Testis (tissue), 3 donors: ENCODE measurements around the gene YPEL3. TPM values are rescaled to one million over a fixed set of nuclear protein-coding genes. Genes with fewer than 3 reads are reported as not detected.
A peak's percentile ranks its signal among the peaks of the same experiment; 100 is the strongest.

ENCODE experiments used
- DNase-seq: peaks from one replicate; pipeline ENCODE4 v3.0.0-alpha.2; 2019
- H3K27ac ChIP-seq, 2 donors: fragments of 200-600 bp; sonication (generic); one replicate each; pipeline ENCODE4 v1.5.1; 2019
- H3K27me3 ChIP-seq: fragments of 200-600 bp; sonication (generic); one replicate; pipeline ENCODE4 v1.5.1; 2019
- H3K36me3 ChIP-seq: fragments of 200-600 bp; sonication (generic); one replicate; pipeline ENCODE4 v1.5.1; 2017; ENCODE audit warnings: low read depth; ENCODE audit errors: missing control alignments
- H3K4me1 ChIP-seq: fragments of 200-600 bp; sonication (generic); one replicate; pipeline ENCODE4 v1.5.1; 2019
- H3K4me3 ChIP-seq, 2 donors: fragments of 200-600 bp; sonication (generic); one replicate each; pipeline ENCODE4 v1.5.1; 2017 to 2019
- H3K9me3 ChIP-seq: fragments of 200-600 bp; sonication (generic); one replicate; pipeline ENCODE4 v1.5.1; 2017
- CTCF ChIP-seq, 3 experiments: fragments of 450-650 bp in 2 of 3; fragments of 200-600 bp in 1 of 3; sonication (generic) in 1 of 3; IDR thresholded peaks; one replicate each; pipeline ENCODE4 v1.5.1; 2016 to 2019; ENCODE audit warnings: antibody characterized with exemption in 3 of 3, mild to moderate bottlenecking in 2 of 3, moderate library complexity in 1 of 3
- POLR2A ChIP-seq: fragments of 450-650 bp; IDR thresholded peaks from one replicate; pipeline ENCODE4 v1.6.1; 2017; ENCODE audit warnings: antibody characterized with exemption, mild to moderate bottlenecking, moderate library complexity
- WGBS, 2 donors: methylation state at CpG; one replicate each; pipeline ENCODE4 v1.1.5; 2018; 5-methylcytosine and 5-hydroxymethylcytosine counted together
- intact Hi-C: fragments of 100-400 bp; cut with DNase I; formaldehyde crosslinking; loops from one replicate; pipeline ENCODE4 v1.15.1; 2023; ENCODE audit warnings: low total_unique reads
- polyA plus RNA-seq: library from polyadenylated mRNA; stranded (reverse); fragments of 350-450 nt; fragmentation: Illumina TruSeq; extraction: RNeasy Lipid Tissue Mini Kit (QIAGEN cat#74804); gene quantifications from one replicate; pipeline ENCODE4 v1.2.3, GENCODE V29; 2014; ENCODE audit warnings: low read depth, low replicate concordance; ENCODE audit not compliant: insufficient read depth
- total RNA-seq, 2 donors: library from RNA; depleted of rRNA; stranded (reverse); fragments of >200 nt; gene quantifications; one replicate each; pipeline ENCODE4 v1.2.3, GENCODE V29; 2016

YPEL3 gene
- total and polyA plus RNA-seq, 3 donors from 2014 or later: 55.3 to 75.3 (median 69.4) TPM

GRCh38 chr16:30060836-30061554 is 35.0 kb downstream of the YPEL3 start:
- TF ChIP-seq POLR2A: no peak
- TF ChIP-seq CTCF (IDR thresholded peaks at IDR 0.05): no peak
- Histone ChIP-seq H3K9me3 (no peaks in the 10 kb centered on the region), H3K27ac (no peak overlapping the region), H3K4me3 (no peak overlapping the region), H3K4me1 (peaks cover 9% of the 10 kb centered on the region), H3K27me3 (no peaks in the 10 kb centered on the region), H3K36me3 (no peaks in the 10 kb centered on the region)
- intact Hi-C loops: no loop called here
- no peak for DNase-seq
- WGBS, 2 donors: 63 to 71% methylated on average over 2 of the region's 2 CpGs

GRCh38 chr16:30060346-30060745 is 35.7 kb downstream of the YPEL3 start:
- intact Hi-C loops: no loop called here

GRCh38 chr16:30054959-30055553 is 41.0 kb downstream of the YPEL3 start:
- 55 to 63% methylated on average over 6 to 10 of the region's 10 CpGs for WGBS, 2 donors
- H3K27ac ChIP-seq: no peak overlapping the region
- H3K4me1 ChIP-seq: peaks cover 7% of the 10 kb centered on the region
- H3K36me3 ChIP-seq: no peaks in the 10 kb centered on the region
- H3K4me3 ChIP-seq: no peak overlapping the region
- peak; percentile 54 for DNase-seq
- H3K27me3 ChIP-seq: no peaks in the 10 kb centered on the region
- no peak for TF ChIP-seq POLR2A
- peak in 1 of 3 experiments; percentile 6 for TF ChIP-seq CTCF (IDR thresholded peaks at IDR 0.05)
- no peaks in the 10 kb centered on the region for H3K9me3 ChIP-seq
- intact Hi-C loops: no loop called here

More at GRCh38 chr16:30060346-30060745, 35.7 kb downstream of the YPEL3 start:
- Histone ChIP-seq H3K4me1 (peaks cover 9% of the 10 kb centered on the region), H3K4me3 (no peak overlapping the region), H3K9me3 (no peaks in the 10 kb centered on the region), H3K27ac (no peak overlapping the region), H3K36me3 (no peaks in the 10 kb centered on the region), H3K27me3 (no peaks in the 10 kb centered on the region)
- WGBS, 2 donors: 79 to 81% methylated on average over 4 of the region's 4 CpGs
- TF ChIP-seq CTCF (IDR thresholded peaks at IDR 0.05): no peak
- TF ChIP-seq POLR2A: no peak
- no peak for DNase-seq

- Histone ChIP-seq H3K4me1 (peaks cover 7% of the 10 kb centered on the region), H3K4me3 (no peak overlapping the region), H3K27me3 (no peaks in the 10 kb centered on the region), H3K36me3 (no peaks in the 10 kb centered on the region), H3K27ac (no peak overlapping the region), H3K9me3 (no peaks in the 10 kb centered on the region)
- no peak for DNase-seq
- WGBS, 2 donors: 84 to 86% methylated on average over 8 of the region's 8 CpGs
- intact Hi-C loops: no loop called here
- TF ChIP-seq POLR2A: no peak
- no peak for TF ChIP-seq CTCF (IDR thresholded peaks at IDR 0.05)
Observed at GRCh38 chr16:30054451-30054850, 41.6 kb downstream of the YPEL3 start.
